ENCODE results near the gene KLK14.

Gene KLK14

DNA sequence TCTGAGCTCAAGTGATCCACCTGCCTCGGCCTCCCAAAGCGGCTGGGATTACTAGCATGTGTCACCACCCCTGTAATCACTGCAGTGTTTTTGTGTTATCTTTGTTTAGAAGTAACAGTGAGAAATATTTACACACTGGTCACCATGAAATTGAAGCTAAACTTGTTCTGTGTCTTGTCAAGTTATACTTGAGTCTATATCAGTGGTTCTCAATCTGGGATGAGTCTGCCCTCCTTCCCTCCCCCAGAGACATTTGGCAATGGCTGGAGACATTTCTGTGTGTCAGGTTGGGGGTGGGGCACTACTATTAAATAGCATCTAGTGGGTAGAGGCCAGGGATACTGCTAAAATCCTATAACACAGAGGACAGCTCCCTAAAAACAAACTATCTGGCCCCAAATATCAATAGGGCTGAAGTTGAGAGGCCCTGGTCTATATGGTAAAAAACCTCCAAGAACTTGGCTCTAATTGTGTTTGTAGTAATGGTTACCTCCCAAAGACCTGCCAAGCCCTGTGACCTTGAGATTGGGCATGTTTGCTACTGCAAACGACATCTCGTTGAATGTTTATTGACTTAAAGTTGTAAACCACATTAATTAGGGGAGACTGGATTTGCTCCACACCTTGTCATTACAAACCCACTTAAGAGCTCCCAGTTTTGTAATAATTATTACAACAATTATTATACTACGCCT lies 18.6 kb upstream of the KLK14 start:
- Histone ChIP-seq H3K36me3 (peaks cover 13% of the 10 kb centered on the region), H3K4me1 (ENCODE audit: control insufficient read depth in 1 of 2, insufficient read depth in 1 of 2, low read depth in 1 of 2, low read length in 1 of 2) (peaks cover 10 to 18% of the 10 kb centered on the region in 2 experiments), H3K27me3 (no peaks in the 10 kb centered on the region), H3K27ac (no peak overlapping the region), H3K9me3 (no peaks in the 10 kb centered on the region), H3K4me3 (ENCODE audit: low read depth in 1 of 2, low read length in 1 of 2) (no peak overlapping the region)
- TF ChIP-seq, protein P1, sequence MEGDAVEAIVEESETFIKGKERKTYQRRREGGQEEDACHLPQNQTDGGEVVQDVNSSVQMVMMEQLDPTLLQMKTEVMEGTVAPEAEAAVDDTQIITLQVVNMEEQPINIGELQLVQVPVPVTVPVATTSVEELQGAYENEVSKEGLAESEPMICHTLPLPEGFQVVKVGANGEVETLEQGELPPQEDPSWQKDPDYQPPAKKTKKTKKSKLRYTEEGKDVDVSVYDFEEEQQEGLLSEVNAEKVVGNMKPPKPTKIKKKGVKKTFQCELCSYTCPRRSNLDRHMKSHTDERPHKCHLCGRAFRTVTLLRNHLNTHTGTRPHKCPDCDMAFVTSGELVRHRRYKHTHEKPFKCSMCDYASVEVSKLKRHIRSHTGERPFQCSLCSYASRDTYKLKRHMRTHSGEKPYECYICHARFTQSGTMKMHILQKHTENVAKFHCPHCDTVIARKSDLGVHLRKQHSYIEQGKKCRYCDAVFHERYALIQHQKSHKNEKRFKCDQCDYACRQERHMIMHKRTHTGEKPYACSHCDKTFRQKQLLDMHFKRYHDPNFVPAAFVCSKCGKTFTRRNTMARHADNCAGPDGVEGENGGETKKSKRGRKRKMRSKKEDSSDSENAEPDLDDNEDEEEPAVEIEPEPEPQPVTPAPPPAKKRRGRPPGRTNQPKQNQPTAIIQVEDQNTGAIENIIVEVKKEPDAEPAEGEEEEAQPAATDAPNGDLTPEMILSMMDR (IDR thresholded peaks at IDR 0.05) = no peak

DNA sequence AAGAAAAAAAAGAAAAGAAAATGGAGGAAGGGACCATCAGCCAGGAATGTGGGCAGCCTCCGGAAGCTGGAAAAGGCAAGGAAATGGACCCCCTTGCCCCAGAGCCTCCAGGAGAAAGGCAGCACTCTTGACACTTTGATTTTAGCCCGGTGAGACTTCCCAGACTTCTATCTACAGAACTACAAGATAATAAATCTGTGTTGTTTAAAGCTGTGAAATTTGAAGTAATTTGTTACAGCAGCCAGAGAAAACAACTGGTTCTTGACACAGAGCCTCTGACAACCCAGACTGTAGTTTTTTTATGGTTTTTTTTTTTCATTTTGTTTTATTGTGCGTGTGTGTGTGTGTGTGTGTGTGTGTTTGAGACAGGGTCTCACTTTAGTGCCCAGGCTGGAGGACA lies 17.9 kb upstream of the KLK14 start:
- Histone ChIP-seq H3K4me3 (ENCODE audit: low read depth in 1 of 2, low read length in 1 of 2) (no peak overlapping the region), H3K27ac (no peak overlapping the region), H3K36me3 (peaks cover 13% of the 10 kb centered on the region), H3K27me3 (no peaks in the 10 kb centered on the region), H3K9me3 (no peaks in the 10 kb centered on the region), H3K4me1 (ENCODE audit: control insufficient read depth in 1 of 2, insufficient read depth in 1 of 2, low read depth in 1 of 2, low read length in 1 of 2) (peaks cover 10 to 18% of the 10 kb centered on the region in 2 experiments)
- TF ChIP-seq, protein P1 (IDR thresholded peaks at IDR 0.05) = no peak

- H3K9me3 ChIP-seq = no peaks in the 10 kb centered on the region
Measured at GRCh38 chr19:51099047-51099382, 16.3 kb upstream of the KLK14 start.

GRCh38 chr19:51098365-51099046 lies 15.8 kb upstream of the KLK14 start:
- TF ChIP-seq, protein P1 (IDR thresholded peaks at IDR 0.05) = peak; percentile 35
- H3K27me3 ChIP-seq = peaks cover 4% of the 10 kb centered on the region
- H3K4me3 ChIP-seq (ENCODE audit: low read depth in 1 of 2, low read length in 1 of 2) = peak overlapping the region in 1 of 2 experiments; percentile 20
- peaks cover 9% of the 10 kb centered on the region for H3K36me3 ChIP-seq
- H3K4me1 ChIP-seq (ENCODE audit: control insufficient read depth in 1 of 2, insufficient read depth in 1 of 2, low read depth in 1 of 2, low read length in 1 of 2) = peaks cover 10 to 18% of the 10 kb centered on the region in 2 experiments
- peak overlapping the region; percentile 58 for H3K27ac ChIP-seq
- H3K9me3 ChIP-seq = no peaks in the 10 kb centered on the region

More at GRCh38 chr19:51099047-51099382, 16.3 kb upstream of the KLK14 start:
- Histone ChIP-seq H3K36me3 (peaks cover 13% of the 10 kb centered on the region), H3K27me3 (peaks cover 3% of the 10 kb centered on the region), H3K4me3 (ENCODE audit: low read depth in 1 of 2, low read length in 1 of 2) (peak overlapping the region in 1 of 2 experiments; percentile 20), H3K27ac (peak overlapping the region; percentile 58), H3K4me1 (ENCODE audit: control insufficient read depth in 1 of 2, insufficient read depth in 1 of 2, low read depth in 1 of 2, low read length in 1 of 2) (peaks cover 10 to 18% of the 10 kb centered on the region in 2 experiments)
- TF ChIP-seq, protein P1 (IDR thresholded peaks at IDR 0.05) = no peak

DNA sequence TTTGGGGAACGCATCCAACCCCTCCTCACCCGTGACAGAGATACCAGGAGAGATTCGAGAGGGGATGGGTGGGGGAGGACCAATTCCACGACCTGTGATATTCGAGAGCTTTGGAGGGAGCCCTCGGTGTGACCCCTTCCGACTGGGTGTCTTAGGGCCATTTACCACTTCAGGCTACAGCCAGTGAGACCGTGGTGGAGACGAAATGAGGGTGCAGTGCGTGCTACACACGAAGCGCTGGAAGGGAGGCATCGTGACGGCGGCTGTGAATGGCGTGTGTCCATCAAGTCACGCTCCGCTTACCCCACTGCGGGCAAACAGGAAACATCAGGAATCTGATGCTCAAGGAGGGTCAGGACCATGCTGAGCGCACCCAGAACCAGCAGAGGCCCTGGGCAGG lies 15.1 kb upstream of the KLK14 start:
- TF ChIP-seq, protein P1 (IDR thresholded peaks at IDR 0.05) = no peak
- peaks cover 4% of the 10 kb centered on the region for H3K27me3 ChIP-seq

More for the DNA sequence above, 15.1 kb upstream of the KLK14 start:
- Histone ChIP-seq H3K27ac (no peak overlapping the region), H3K36me3 (peaks cover 5% of the 10 kb centered on the region), H3K9me3 (no peaks in the 10 kb centered on the region), H3K4me3 (ENCODE audit: low read depth in 1 of 2, low read length in 1 of 2) (no peak overlapping the region), H3K4me1 (ENCODE audit: control insufficient read depth in 1 of 2, insufficient read depth in 1 of 2, low read depth in 1 of 2, low read length in 1 of 2) (peaks cover 10 to 18% of the 10 kb centered on the region in 2 experiments)
